HG02973 (cell line): Measurements from ENCODE around the gene PCDHGB5.
"Not testable (repeated sequence)": the region's sequence is repeated elsewhere in the genome, so short reads cannot be mapped to it uniquely, and the experiment has no call there.

Source experiments
- ATAC-seq: cut with Tn5 transposase; IDR thresholded peaks from one replicate; pipeline ENCODE4 v1.9.1; 2021; ENCODE audit warnings: moderate library complexity; ENCODE audit not compliant: unreplicated experiment

Gene PCDHGB5

GRCh38 chr5:141375444-141376155, 22.1 kb upstream of the PCDHGB5 start:
- ATAC-seq, result not testable (repeated sequence)

- peak; percentile 69 for ATAC-seq
Measured at GRCh38 chr5:141382469-141383294, 15.1 kb upstream of the PCDHGB5 start, which contains the start of gene PCDHGA7. Gene PCDHGA7, plus strand, starts transcription at chr5:141382742. Its CDS starts 158 bp downstream, at chr5:141382900.

- ATAC-seq, result no peak
Measured at GRCh38 chr5:141383345-141383744, 14.4 kb upstream of the PCDHGB5 start.

GRCh38 chr5:141384471-141385267, 13.1 kb upstream of the PCDHGB5 start:
- ATAC-seq, result no peak

- peak; percentile 89 for ATAC-seq
Measured at GRCh38 chr5:141387557-141388311, 10.0 kb upstream of the PCDHGB5 start, which contains the start of gene PCDHGB4. Gene PCDHGB4, plus strand, starts transcription at chr5:141387698. Its CDS starts 187 bp downstream, at chr5:141387885.

GRCh38 chr5:141388661-141389060, 9.1 kb upstream of the PCDHGB5 start:
- ATAC-seq, result no peak

- ATAC-seq, result no peak
Measured at GRCh38 chr5:141389153-141390042, 8.3 kb upstream of the PCDHGB5 start.

- no peak for ATAC-seq
Measured at GRCh38 chr5:141392429-141393198, 5.1 kb upstream of the PCDHGB5 start, which contains the start of gene PCDHGA8. Gene PCDHGA8, plus strand, starts transcription at chr5:141392633. Its CDS starts 181 bp downstream, at chr5:141392814.

- ATAC-seq, result no peak
Measured at GRCh38 chr5:141393267-141393666, 4.5 kb upstream of the PCDHGB5 start.

- ATAC-seq, result not testable (repeated sequence)
Measured at GRCh38 chr5:141394401-141395187, 3.2 kb upstream of the PCDHGB5 start.

GRCh38 chr5:141398608-141399007, 861 bp downstream of the PCDHGB5 start:
- ATAC-seq, result no peak

GRCh38 chr5:141399555-141400258, 2.0 kb downstream of the PCDHGB5 start:
- ATAC-seq, result no peak

- ATAC-seq, result no peak
Measured at GRCh38 chr5:141402553-141403243, 5.0 kb downstream of the PCDHGB5 start, which contains the start of gene PCDHGA9. Gene PCDHGA9, plus strand, starts transcription at chr5:141402778. Its CDS starts 175 bp downstream, at chr5:141402953.

- no peak for ATAC-seq
Measured at GRCh38 chr5:141403387-141403786, 5.6 kb downstream of the PCDHGB5 start.

- ATAC-seq, result peak; percentile 77
Measured at GRCh38 chr5:141407790-141408505, 10.2 kb downstream of the PCDHGB5 start, which contains the start of gene PCDHGB6. Gene PCDHGB6, plus strand, starts transcription at chr5:141408021. Its CDS starts 182 bp downstream, at chr5:141408203.
